Keratinocyte (primary cell): ENCODE data around the gene GPR31. TPM values are rescaled to one million over a fixed set of nuclear protein-coding genes. Genes with fewer than 3 reads are reported as not detected.

ENCODE experiments used
- DNase-seq: peaks from one replicate; pipeline ENCODE4 v3.0.0-alpha.2; 2011; ENCODE audit warnings: low read depth, missing footprints, low spot score
- FAIRE-seq: peaks from 2 replicates; lab custom pipeline; 2011; peaks lifted over from hg19 to GRCh38; lab: Jason Lieb, UNC
- H2AFZ ChIP-seq: 2 replicates; pipeline ENCODE4 v1.6.0; 2012; ENCODE audit warnings: low read length, control low read depth, inconsistent platforms; ENCODE audit not compliant: control insufficient read depth
- H3K27ac ChIP-seq: 2 replicates; pipeline ENCODE4 v1.5.1; 2011; ENCODE audit warnings: low read length; ENCODE audit not compliant: control insufficient read depth, insufficient read depth
- H3K27me3 ChIP-seq: 3 replicates; pipeline ENCODE4 v1.6.0; 2011; ENCODE audit warnings: low read length; ENCODE audit not compliant: control insufficient read depth, insufficient read depth; ENCODE audit errors: extremely low read depth
- H3K36me3 ChIP-seq, 2 experiments: 2 replicates in 1 of 2; 3 replicates in 1 of 2; pipeline ENCODE4 v1.5.1; 2011; ENCODE audit warnings: low read length in 2 of 2, mild to moderate bottlenecking in 1 of 2; ENCODE audit not compliant: control insufficient read depth in 2 of 2, insufficient read depth in 2 of 2; ENCODE audit errors: extremely low read depth in 1 of 2
- H3K4me1 ChIP-seq: 3 replicates; pipeline ENCODE4 v1.5.1; 2011; ENCODE audit warnings: low read length; ENCODE audit not compliant: control insufficient read depth, insufficient read depth; ENCODE audit errors: extremely low read depth
- H3K4me2 ChIP-seq: 3 replicates; pipeline ENCODE4 v1.6.0; 2011; ENCODE audit warnings: low read depth, low read length; ENCODE audit not compliant: control insufficient read depth, insufficient read depth; ENCODE audit errors: extremely low read depth
- H3K4me3 ChIP-seq, 3 experiments: fragments of 200-600 bp in 1 of 3; sonication (generic) in 1 of 3; 2 replicates in 2 of 3; 3 replicates in 1 of 3; pipeline ENCODE4 v1.5.1; 2011 to 2016; ENCODE audit warnings: low read length in 3 of 3, mild to moderate bottlenecking in 3 of 3, control low read depth in 2 of 3, inconsistent platforms in 1 of 3, low read depth in 1 of 3, mixed read lengths in 1 of 3, mixed run types in 1 of 3, moderate library complexity in 1 of 3; ENCODE audit not compliant: control insufficient read depth in 2 of 3, insufficient read depth in 2 of 3; ENCODE audit errors: extremely low read depth in 1 of 3
- H3K79me2 ChIP-seq: 2 replicates; pipeline ENCODE4 v1.6.0; 2012; ENCODE audit warnings: low read length; ENCODE audit not compliant: control insufficient read depth, insufficient read depth
- H3K9ac ChIP-seq: 3 replicates; pipeline ENCODE4 v1.6.0; 2011; ENCODE audit warnings: low read length; ENCODE audit not compliant: control insufficient read depth, insufficient read depth; ENCODE audit errors: extremely low read depth
- H3K9me1 ChIP-seq: 3 replicates; pipeline ENCODE4 v1.6.0; 2011; ENCODE audit warnings: low read length; ENCODE audit not compliant: control insufficient read depth, insufficient read depth; ENCODE audit errors: extremely low read depth
- H3K9me3 ChIP-seq: 2 replicates; pipeline ENCODE4 v1.5.1; 2012; ENCODE audit warnings: low read depth, low read length; ENCODE audit not compliant: control insufficient read depth
- H4K20me1 ChIP-seq: 3 replicates; pipeline ENCODE4 v1.6.0; 2011; ENCODE audit warnings: low read length; ENCODE audit not compliant: control insufficient read depth, insufficient read depth; ENCODE audit errors: extremely low read depth
- EZH2 ChIP-seq: IDR thresholded peaks from one replicate; pipeline ENCODE4 v1.6.1; 2012; ENCODE audit warnings: inconsistent platforms, mild to moderate bottlenecking, low read length, moderate library complexity
- dilution Hi-C: fragments of 300-500 bp; cut with MboI; formaldehyde crosslinking; loops from one replicate; pipeline ENCODE4 v1.7.0; 2020; ENCODE audit warnings: low sequenced_read_pairs; ENCODE audit not compliant: extremely low pct_ligation_motif_present
- polyA plus RNA-seq, 5 experiments: library from polyadenylated mRNA; depleted of rRNA in 3 of 5; stranded (reverse) in 3 of 5; stranded (forward) in 1 of 5; unstranded in 1 of 5; fragments of >200 nt; gene quantifications; 1 replicate in 1 of 5; 2 replicates in 3 of 5; 3 replicates in 1 of 5; pipeline versions ENCODE4 v1.2.1 to v1.2.3, GENCODE V29; 2011 to 2012; ENCODE audit warnings: missing spikeins in 2 of 5, low read depth in 1 of 5, low replicate concordance in 1 of 5
- TF ChIP-seq, protein P1 (sequence below), 3 experiments: IDR thresholded peaks in 1 of 3; conservative IDR thresholded peaks in 1 of 3; optimal IDR thresholded peaks in 1 of 3; 2 replicates in 2 of 3; 3 replicates in 1 of 3; pipeline versions ENCODE3 to v1.5.1; 2011; ENCODE audit warnings: low read length in 3 of 3, mild to moderate bottlenecking in 3 of 3, moderate library complexity in 2 of 3, control low read depth in 1 of 3, inconsistent platforms in 1 of 3; ENCODE audit not compliant: insufficient read depth in 2 of 3; ENCODE audit errors: extremely low read depth in 1 of 3

GPR31 gene
- polyA plus RNA-seq, 1 donor (not counting 4 experiments of a cell fraction or from before 2014, with no cell fraction given) = not detected

- H3K9ac ChIP-seq = no peak overlapping the region
- FAIRE-seq (no peak), DNase-seq (no peak)
- no peaks in the 10 kb centered on the region for H3K36me3 ChIP-seq
- no peaks in the 10 kb centered on the region for H3K79me2 ChIP-seq
- no peak overlapping the region for H2AFZ ChIP-seq
- H4K20me1 ChIP-seq = no peaks in the 10 kb centered on the region
- no peaks in the 10 kb centered on the region for H3K9me1 ChIP-seq
- no peaks in the 10 kb centered on the region for H3K4me1 ChIP-seq
- dilution Hi-C loops = no loop called here
- TF ChIP-seq EZH2 = no peak
- TF ChIP-seq, protein P1, sequence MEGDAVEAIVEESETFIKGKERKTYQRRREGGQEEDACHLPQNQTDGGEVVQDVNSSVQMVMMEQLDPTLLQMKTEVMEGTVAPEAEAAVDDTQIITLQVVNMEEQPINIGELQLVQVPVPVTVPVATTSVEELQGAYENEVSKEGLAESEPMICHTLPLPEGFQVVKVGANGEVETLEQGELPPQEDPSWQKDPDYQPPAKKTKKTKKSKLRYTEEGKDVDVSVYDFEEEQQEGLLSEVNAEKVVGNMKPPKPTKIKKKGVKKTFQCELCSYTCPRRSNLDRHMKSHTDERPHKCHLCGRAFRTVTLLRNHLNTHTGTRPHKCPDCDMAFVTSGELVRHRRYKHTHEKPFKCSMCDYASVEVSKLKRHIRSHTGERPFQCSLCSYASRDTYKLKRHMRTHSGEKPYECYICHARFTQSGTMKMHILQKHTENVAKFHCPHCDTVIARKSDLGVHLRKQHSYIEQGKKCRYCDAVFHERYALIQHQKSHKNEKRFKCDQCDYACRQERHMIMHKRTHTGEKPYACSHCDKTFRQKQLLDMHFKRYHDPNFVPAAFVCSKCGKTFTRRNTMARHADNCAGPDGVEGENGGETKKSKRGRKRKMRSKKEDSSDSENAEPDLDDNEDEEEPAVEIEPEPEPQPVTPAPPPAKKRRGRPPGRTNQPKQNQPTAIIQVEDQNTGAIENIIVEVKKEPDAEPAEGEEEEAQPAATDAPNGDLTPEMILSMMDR (optimal IDR thresholded peaks at IDR 0.05 in 1 of 3, IDR thresholded peaks at IDR 0.05 in 1 of 3, conservative IDR thresholded peaks at IDR 0.05 in 1 of 3; ENCODE audit: extremely low read depth in 1 of 3, insufficient read depth in 2 of 3, low read length in 3 of 3) = no peak
- H3K4me2 ChIP-seq = no peak overlapping the region
- H3K27ac ChIP-seq = no peak overlapping the region
- peaks cover 2% of the 10 kb centered on the region for H3K9me3 ChIP-seq
- no peak overlapping the region for H3K4me3 ChIP-seq
- H3K27me3 ChIP-seq = no peaks in the 10 kb centered on the region
These were observed 8.2 kb upstream of the GPR31 start for GRCh38 chr6:167165858-167166471.

DNA sequence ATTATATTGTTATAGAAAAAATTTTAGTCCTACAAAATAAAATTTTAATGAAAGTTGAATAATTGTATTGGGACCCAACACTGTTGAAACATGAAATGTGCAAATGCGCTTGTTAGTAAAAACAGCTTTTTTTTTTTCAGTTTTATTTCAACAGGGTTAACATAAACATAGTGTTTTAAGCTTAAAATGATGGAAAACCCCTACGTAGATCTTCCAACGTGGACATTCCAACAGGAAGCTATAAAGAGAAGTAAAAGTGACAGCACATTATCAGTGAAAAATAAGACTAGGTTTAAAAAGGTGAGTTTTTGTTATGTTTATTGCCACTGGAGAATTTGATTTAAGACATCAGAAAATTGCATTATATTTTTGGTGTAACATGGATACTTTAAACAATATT is 6.5 kb upstream of the GPR31 start:
- DNase-seq = no peak
- Histone ChIP-seq H3K4me3 (no peak overlapping the region), H3K79me2 (no peaks in the 10 kb centered on the region), H3K4me2 (no peak overlapping the region), H3K27me3 (no peaks in the 10 kb centered on the region), H3K9ac (no peak overlapping the region), H3K36me3 (no peaks in the 10 kb centered on the region), H4K20me1 (no peaks in the 10 kb centered on the region), H3K9me3 (no peaks in the 10 kb centered on the region), H3K27ac (no peak overlapping the region), H3K9me1 (no peaks in the 10 kb centered on the region), H3K4me1 (no peaks in the 10 kb centered on the region), H2AFZ (no peak overlapping the region)
- dilution Hi-C loops = no loop called here
- TF ChIP-seq, protein P1 (optimal IDR thresholded peaks at IDR 0.05 in 1 of 3, IDR thresholded peaks at IDR 0.05 in 1 of 3, conservative IDR thresholded peaks at IDR 0.05 in 1 of 3; ENCODE audit: extremely low read depth in 1 of 3, insufficient read depth in 2 of 3, low read length in 3 of 3) = no peak
- no peak for TF ChIP-seq EZH2
- no peak for FAIRE-seq
